WERI-Rb-1 (cell line): ENCODE measurements around the gene TMEM167A.
"Not testable (repeated sequence)": the region's sequence is repeated elsewhere in the genome, so short reads cannot be mapped to it uniquely, and the experiment has no call there.

Source experiments
- DNase-seq: peaks from one replicate; pipeline ENCODE4 v3.0.0-alpha.2; 2020
- H3K27ac ChIP-seq: fragments of 250-450 bp; sonication (Bioruptor Pico); 2 replicates; pipeline ENCODE4 v1.5.1; 2020; ENCODE audit warnings: mild to moderate bottlenecking, moderate library complexity
- H3K27me3 ChIP-seq: fragments of 250-450 bp; sonication (Bioruptor Pico); 2 replicates; pipeline ENCODE4 v1.5.1; 2021; ENCODE audit warnings: mild to moderate bottlenecking, low read depth, moderate library complexity; ENCODE audit not compliant: insufficient read depth, severe bottlenecking
- H3K36me3 ChIP-seq: fragments of 250-450 bp; sonication (Bioruptor Pico); 2 replicates; pipeline ENCODE4 v1.5.1; 2020; ENCODE audit warnings: mild to moderate bottlenecking, moderate library complexity
- H3K4me3 ChIP-seq: 2 replicates; pipeline ENCODE4 v1.5.1; 2011; ENCODE audit warnings: low read depth, mild to moderate bottlenecking, control low read depth, low read length
- H3K9me3 ChIP-seq: fragments of 250-450 bp; sonication (Bioruptor Pico); 2 replicates; pipeline ENCODE4 v1.5.1; 2021; ENCODE audit warnings: mild to moderate bottlenecking, moderate library complexity; ENCODE audit not compliant: severe bottlenecking
- CTCF ChIP-seq: IDR thresholded peaks from 2 replicates; pipeline ENCODE4 v1.5.1; 2011; ENCODE audit warnings: low read depth, mild to moderate bottlenecking, control low read depth, inconsistent platforms, low read length

The TMEM167A gene

DNA sequence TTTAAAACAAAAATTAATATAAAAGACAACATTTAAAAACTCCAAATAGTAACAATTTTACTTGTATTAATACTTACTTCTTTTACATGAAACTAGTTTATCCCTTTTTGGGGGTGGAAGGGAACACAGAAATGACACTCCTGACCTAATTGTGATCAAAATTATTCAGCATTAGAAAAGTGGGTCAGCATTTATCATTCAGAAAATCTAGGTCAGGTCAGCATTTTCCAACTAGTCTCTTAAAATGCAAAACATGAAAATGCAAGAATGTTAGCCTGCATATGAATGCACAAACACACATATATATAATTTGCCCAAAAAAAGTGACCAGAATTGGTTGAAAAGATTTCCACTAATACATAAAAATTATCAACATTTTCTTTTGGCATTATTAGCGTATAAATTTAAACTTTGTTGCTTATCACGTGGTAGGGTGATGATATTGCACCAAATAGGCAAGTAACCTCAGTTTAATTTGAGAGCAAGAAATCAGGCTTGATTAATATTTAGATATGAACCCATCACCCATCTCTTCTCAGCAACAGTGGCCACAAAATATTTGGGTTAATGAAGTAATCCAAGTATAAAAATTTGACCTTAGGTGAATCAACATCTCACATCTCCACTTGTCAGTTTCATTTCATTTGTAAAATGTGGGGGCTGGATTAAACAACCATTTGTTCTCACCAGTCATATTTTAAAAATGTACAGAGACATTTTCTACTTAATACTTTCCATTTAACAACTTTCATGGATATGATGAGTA is 5.7 kb downstream of the TMEM167A start:
- no peak for DNase-seq
- H3K27ac ChIP-seq, result no peak overlapping the region
- H3K27me3 ChIP-seq, result no peaks in the 10 kb centered on the region
- H3K36me3 ChIP-seq, result no peaks in the 10 kb centered on the region; the same call in none of the 2 replicates
- H3K9me3 ChIP-seq, result no peaks in the 10 kb centered on the region
- H3K4me3 ChIP-seq, result no peak overlapping the region
- no peak for TF ChIP-seq CTCF

DNA sequence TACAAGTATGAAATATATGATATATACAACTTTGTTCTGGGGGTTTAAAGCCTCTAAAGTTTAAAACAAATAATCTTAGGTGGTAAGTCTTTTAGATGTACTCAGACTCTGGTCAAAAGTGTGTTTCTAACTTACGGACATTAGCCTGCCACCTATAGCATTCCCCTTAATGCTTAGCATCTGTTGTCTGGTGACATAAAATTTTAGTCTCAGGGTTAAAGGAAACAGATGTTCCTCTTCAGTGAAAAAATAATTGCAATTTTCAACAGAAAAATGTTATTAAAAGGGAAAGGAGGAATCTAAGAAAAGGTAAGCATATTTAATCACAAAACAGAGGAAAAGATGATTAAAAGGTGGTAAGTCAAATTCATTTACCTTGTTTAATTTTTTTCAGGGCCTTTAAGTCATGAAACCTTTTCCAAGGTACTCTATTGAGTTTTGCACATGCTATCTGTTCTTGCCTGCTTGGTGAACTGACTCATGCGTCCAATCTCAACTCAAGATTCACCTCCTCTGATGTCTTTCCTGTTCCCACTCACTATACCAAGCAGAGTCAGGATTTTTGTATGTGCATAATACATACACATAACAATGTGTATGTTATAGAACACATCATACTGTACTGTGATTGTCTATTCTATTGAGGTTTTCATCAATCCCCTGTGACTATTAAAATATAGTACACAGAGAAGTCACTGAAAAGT is 7.9 kb downstream of the TMEM167A start:
- H3K27ac ChIP-seq, result no peak overlapping the region

GRCh38 chr5:83067377-83067776 is 9.8 kb downstream of the TMEM167A start:
- H3K27ac ChIP-seq, H3K4me3 ChIP-seq, DNase-seq: not testable (repeated sequence)

More for the DNA sequence above, 7.9 kb downstream of the TMEM167A start:
- Histone ChIP-seq H3K27me3 (no peaks in the 10 kb centered on the region), H3K36me3 (peaks cover 4% of the 10 kb centered on the region; the same call in 1 of the 2 replicates), H3K9me3 (no peaks in the 10 kb centered on the region), H3K4me3 (no peak overlapping the region)
- no peak for DNase-seq
- no peak for TF ChIP-seq CTCF

GRCh38 chr5:83066548-83067110 is 10.6 kb downstream of the TMEM167A start:
- no peaks in the 10 kb centered on the region for H3K27me3 ChIP-seq
- DNase-seq, result no peak
- no peak overlapping the region for H3K4me3 ChIP-seq
- H3K9me3 ChIP-seq, result no peaks in the 10 kb centered on the region
- no peak for TF ChIP-seq CTCF
- no peak overlapping the region for H3K27ac ChIP-seq
- H3K36me3 ChIP-seq, result peaks cover 7% of the 10 kb centered on the region; the same call in 1 of the 2 replicates

More at GRCh38 chr5:83067377-83067776, 9.8 kb downstream of the TMEM167A start:
- H3K9me3 ChIP-seq, H3K27me3 ChIP-seq, H3K36me3 ChIP-seq: not testable (repeated sequence)

GRCh38 chr5:83059341-83059740 is 17.9 kb downstream of the TMEM167A start:
- H3K9me3 ChIP-seq, result no peaks in the 10 kb centered on the region
- peaks cover 21% of the 10 kb centered on the region for H3K36me3 ChIP-seq
- no peak overlapping the region for H3K4me3 ChIP-seq
- TF ChIP-seq CTCF, result no peak
- no peak overlapping the region for H3K27ac ChIP-seq
- DNase-seq, result no peak
- H3K27me3 ChIP-seq, result no peaks in the 10 kb centered on the region

DNA sequence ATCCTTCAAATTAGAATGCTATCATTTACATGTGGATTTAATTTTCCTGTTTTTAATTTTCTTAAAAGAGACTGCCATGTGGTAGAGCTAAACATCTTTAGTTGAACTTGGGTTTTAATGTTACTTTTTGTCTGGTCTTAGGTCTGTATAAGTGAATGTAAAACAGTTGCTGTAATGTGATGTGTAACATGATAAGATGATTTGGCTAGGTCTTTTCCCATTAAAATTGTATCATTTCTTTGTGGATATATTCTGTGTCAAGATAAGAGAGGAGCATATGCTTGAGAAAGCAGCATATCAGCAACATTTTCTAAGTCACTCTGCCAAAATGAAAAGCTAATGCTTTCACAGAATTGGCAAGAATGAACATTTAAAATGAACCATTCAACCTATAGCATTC is 18.5 kb downstream of the TMEM167A start:
- DNase-seq, result no peak
- H3K36me3 ChIP-seq, result peaks cover 17% of the 10 kb centered on the region
- no peaks in the 10 kb centered on the region for H3K27me3 ChIP-seq
- no peak for TF ChIP-seq CTCF
- no peak overlapping the region for H3K4me3 ChIP-seq
- no peak overlapping the region for H3K27ac ChIP-seq
- H3K9me3 ChIP-seq, result no peaks in the 10 kb centered on the region
